BLaER1 (cell line): ENCODE results near the gene STARD3.

Experiments
- H3K27ac ChIP-seq: shearing (Covaris generic); formaldehyde crosslinking; 2 replicates; pipeline ENCODE4 v1.8.1; 2022
- H3K27me3 ChIP-seq: shearing (Covaris generic); formaldehyde crosslinking; 2 replicates; pipeline ENCODE4 v1.8.1; 2022
- H3K36me3 ChIP-seq: shearing (Covaris generic); formaldehyde crosslinking; 2 replicates; pipeline ENCODE4 v1.8.1; 2022
- H3K4me1 ChIP-seq: shearing (Covaris generic); formaldehyde crosslinking; 2 replicates; pipeline ENCODE4 v1.8.1; 2022
- H3K4me2 ChIP-seq: shearing (Covaris generic); formaldehyde crosslinking; 2 replicates; pipeline ENCODE4 v1.8.1; 2022
- H3K4me3 ChIP-seq: shearing (Covaris generic); formaldehyde crosslinking; 2 replicates; pipeline ENCODE4 v1.8.1; 2022
- H3K9ac ChIP-seq: shearing (Covaris generic); formaldehyde crosslinking; 2 replicates; pipeline ENCODE4 v1.8.1; 2022
- H3K9me3 ChIP-seq: shearing (Covaris generic); formaldehyde crosslinking; 2 replicates; pipeline ENCODE4 v1.8.1; 2022
- H4K20me1 ChIP-seq: shearing (Covaris generic); formaldehyde crosslinking; 2 replicates; pipeline ENCODE4 v1.8.1; 2022
- Cebpa-rat ChIP-seq: shearing (Covaris generic); IDR thresholded peaks from 2 replicates; pipeline ENCODE4 v1.8.1; 2022

Gene STARD3

DNA sequence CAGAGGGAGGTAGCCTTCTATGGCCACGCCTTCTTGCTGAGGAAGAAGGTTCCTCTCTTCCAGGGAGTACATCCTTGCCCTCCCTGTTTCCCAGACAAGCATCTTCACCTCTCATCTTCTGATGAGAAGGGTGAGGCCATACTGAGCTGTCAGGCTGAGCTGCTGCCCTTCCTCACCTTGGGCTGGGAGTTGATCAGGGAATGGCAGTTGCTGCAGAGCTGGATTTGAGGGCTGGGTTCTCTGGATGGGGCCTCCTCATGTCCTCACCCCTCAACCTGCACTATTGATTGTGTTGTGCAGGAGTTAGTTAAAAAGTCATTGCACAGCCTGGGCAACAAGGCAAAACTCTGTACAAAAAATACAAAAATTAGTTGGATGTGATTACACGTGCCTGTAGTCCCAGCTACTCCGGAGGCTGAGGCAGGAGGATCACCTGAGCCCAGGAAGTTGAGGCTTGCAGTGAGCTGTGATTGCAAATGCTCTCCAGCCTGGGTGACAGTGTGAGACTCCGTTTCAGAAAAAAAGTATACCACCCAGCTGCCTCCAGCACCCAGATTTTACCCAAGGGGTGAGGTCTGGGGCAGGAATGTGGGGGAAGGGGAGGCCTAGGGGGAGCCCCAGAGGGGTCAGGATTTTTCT is 65.0 kb downstream of the STARD3 start:
- no peak overlapping the region for H3K4me2 ChIP-seq
- no peak overlapping the region for H3K27ac ChIP-seq
- H3K4me1 ChIP-seq, result peaks cover 38% of the 10 kb centered on the region
- H4K20me1 ChIP-seq, result no peaks in the 10 kb centered on the region
- H3K36me3 ChIP-seq, result no peaks in the 10 kb centered on the region
- no peak overlapping the region for H3K9ac ChIP-seq
- H3K9me3 ChIP-seq, result no peaks in the 10 kb centered on the region
- H3K27me3 ChIP-seq, result peaks cover 39% of the 10 kb centered on the region
- no peak overlapping the region for H3K4me3 ChIP-seq
- no peak for TF ChIP-seq Cebpa-rat

- no peak overlapping the region for H3K9ac ChIP-seq
- H3K27me3 ChIP-seq, result peaks cover 39% of the 10 kb centered on the region
- peaks cover 51% of the 10 kb centered on the region for H3K4me1 ChIP-seq
- no peak overlapping the region for H3K27ac ChIP-seq
- no peak for TF ChIP-seq Cebpa-rat
- H3K4me2 ChIP-seq, result peak overlapping the region; percentile 92
- H4K20me1 ChIP-seq, result no peaks in the 10 kb centered on the region
- no peak overlapping the region for H3K4me3 ChIP-seq
- H3K36me3 ChIP-seq, result no peaks in the 10 kb centered on the region
- no peaks in the 10 kb centered on the region for H3K9me3 ChIP-seq
These were observed 66.3 kb downstream of the STARD3 start for GRCh38 chr17:39702901-39703893.

GRCh38 chr17:39703913-39704312 is 67.0 kb downstream of the STARD3 start:
- Histone ChIP-seq H3K9ac (no peak overlapping the region), H3K36me3 (no peaks in the 10 kb centered on the region), H3K4me3 (no peak overlapping the region), H3K27me3 (peaks cover 32% of the 10 kb centered on the region), H3K4me2 (peak overlapping the region; percentile 92), H3K9me3 (no peaks in the 10 kb centered on the region), H3K27ac (no peak overlapping the region), H3K4me1 (peaks cover 58% of the 10 kb centered on the region), H4K20me1 (no peaks in the 10 kb centered on the region)
- no peak for TF ChIP-seq Cebpa-rat

GRCh38 chr17:39704821-39705551 is 68.0 kb downstream of the STARD3 start:
- H3K4me1 ChIP-seq, result peaks cover 69% of the 10 kb centered on the region
- 0 out of 2 replicates have a peak overlapping the region, but pooled peaks have one; percentile 22 for H3K4me3 ChIP-seq
- no peaks in the 10 kb centered on the region for H3K36me3 ChIP-seq
- H3K27ac ChIP-seq, result peak overlapping the region; percentile 70
- TF ChIP-seq Cebpa-rat, result no peak
- H3K4me2 ChIP-seq, result peak overlapping the region; percentile 92
- peaks cover 21% of the 10 kb centered on the region for H3K27me3 ChIP-seq
- H3K9me3 ChIP-seq, result no peaks in the 10 kb centered on the region
- H4K20me1 ChIP-seq, result no peaks in the 10 kb centered on the region
- H3K9ac ChIP-seq, result peak overlapping the region; percentile 71

DNA sequence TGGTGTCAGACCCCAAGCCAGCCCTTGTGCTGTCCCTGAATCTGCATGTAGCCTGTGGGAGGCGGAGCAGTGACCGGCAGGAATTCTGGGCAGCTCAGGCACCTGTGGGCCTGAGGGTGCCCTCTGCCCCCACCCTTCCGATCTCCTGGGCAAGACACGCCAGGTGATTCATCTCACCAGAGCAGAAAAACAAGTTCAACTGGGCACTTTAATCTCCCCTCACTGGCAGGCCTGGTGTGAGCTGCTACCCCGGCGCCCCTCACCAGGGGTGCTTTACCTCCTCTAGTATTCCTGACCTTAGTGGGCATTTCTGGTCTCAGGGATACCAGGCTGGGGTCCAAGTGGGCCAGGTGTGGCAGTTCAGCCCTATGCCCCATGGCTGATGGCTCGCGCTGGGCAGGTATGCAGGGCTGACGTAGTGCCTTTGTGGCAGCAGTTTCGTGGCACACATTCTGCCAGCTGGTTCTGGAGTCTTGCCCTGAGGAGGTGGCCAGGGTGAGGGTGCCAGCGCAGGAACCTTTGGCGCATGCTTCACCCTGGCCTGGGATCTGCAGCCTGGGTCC is 68.9 kb downstream of the STARD3 start:
- H3K27me3 ChIP-seq, result peaks cover 12% of the 10 kb centered on the region
- TF ChIP-seq Cebpa-rat, result no peak
- H4K20me1 ChIP-seq, result no peaks in the 10 kb centered on the region
- no peaks in the 10 kb centered on the region for H3K9me3 ChIP-seq
- peak overlapping the region; percentile 92 for H3K4me2 ChIP-seq
- H3K9ac ChIP-seq, result peak overlapping the region; percentile 71
- peaks cover 77% of the 10 kb centered on the region for H3K4me1 ChIP-seq
- peak overlapping the region; percentile 70 for H3K27ac ChIP-seq
- H3K36me3 ChIP-seq, result no peaks in the 10 kb centered on the region
- H3K4me3 ChIP-seq, result 0 out of 2 replicates have a peak overlapping the region, but pooled peaks have one; percentile 22

GRCh38 chr17:39706383-39706782 is 69.4 kb downstream of the STARD3 start:
- Histone ChIP-seq H3K27ac (peak overlapping the region; percentile 70; the same call in 1 of the 2 replicates), H3K27me3 (peaks cover 7% of the 10 kb centered on the region)

GRCh38 chr17:39706921-39707337 is 70.0 kb downstream of the STARD3 start:
- no peak overlapping the region for H3K27ac ChIP-seq
- H3K4me2 ChIP-seq, result peak overlapping the region; percentile 92

More at GRCh38 chr17:39706383-39706782, 69.4 kb downstream of the STARD3 start:
- H3K4me2 ChIP-seq, result peak overlapping the region; percentile 92
- H3K4me1 ChIP-seq, result peaks cover 83% of the 10 kb centered on the region
- TF ChIP-seq Cebpa-rat, result no peak
- no peaks in the 10 kb centered on the region for H3K9me3 ChIP-seq
- no peak overlapping the region for H3K4me3 ChIP-seq
- H3K9ac ChIP-seq, result no peak overlapping the region
- no peaks in the 10 kb centered on the region for H3K36me3 ChIP-seq
- no peaks in the 10 kb centered on the region for H4K20me1 ChIP-seq

DNA sequence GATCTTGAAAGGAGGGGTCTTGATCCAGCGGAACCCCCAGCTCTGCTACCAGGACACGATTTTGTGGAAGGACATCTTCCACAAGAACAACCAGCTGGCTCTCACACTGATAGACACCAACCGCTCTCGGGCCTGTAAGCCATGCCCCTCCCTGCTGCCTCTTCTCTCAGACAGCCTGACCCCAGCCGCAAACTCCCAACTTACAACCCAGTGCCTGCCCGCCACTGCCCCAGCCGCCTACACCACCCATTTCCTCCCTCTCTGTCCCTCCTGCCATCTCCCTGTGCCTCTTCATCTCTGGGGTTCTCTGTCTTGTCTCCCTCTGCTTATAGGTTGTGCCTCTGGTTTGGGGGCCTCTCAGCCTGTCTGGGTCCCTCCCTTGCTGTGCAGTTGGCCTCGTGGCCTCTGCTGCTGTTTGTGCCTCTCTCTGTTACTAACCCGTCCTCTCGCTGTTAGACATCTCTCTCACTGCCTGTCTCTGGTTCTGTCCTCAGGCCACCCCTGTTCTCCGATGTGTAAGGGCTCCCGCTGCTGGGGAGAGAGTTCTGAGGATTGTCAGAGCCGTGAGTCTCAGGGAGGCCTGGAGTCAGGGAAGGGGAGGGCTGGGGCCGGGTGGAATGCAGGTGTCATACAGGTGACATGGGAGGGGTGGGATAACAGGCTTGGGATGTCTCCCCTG is 72.5 kb downstream of the STARD3 start:
- no peaks in the 10 kb centered on the region for H3K36me3 ChIP-seq
- no peak for TF ChIP-seq Cebpa-rat

More at GRCh38 chr17:39706921-39707337, 70.0 kb downstream of the STARD3 start:
- H4K20me1 ChIP-seq, result no peaks in the 10 kb centered on the region
- H3K9me3 ChIP-seq, result no peaks in the 10 kb centered on the region
- H3K27me3 ChIP-seq, result peaks cover 2% of the 10 kb centered on the region; the same call in 1 of the 2 replicates
- no peak overlapping the region; the same call in 1 of the 2 replicates for H3K9ac ChIP-seq
- no peak overlapping the region for H3K4me3 ChIP-seq
- no peaks in the 10 kb centered on the region for H3K36me3 ChIP-seq
- H3K4me1 ChIP-seq, result peaks cover 88% of the 10 kb centered on the region
- no peak for TF ChIP-seq Cebpa-rat

More for the DNA sequence above, 72.5 kb downstream of the STARD3 start:
- Histone ChIP-seq H3K27me3 (no peaks in the 10 kb centered on the region), H3K27ac (peak overlapping the region; percentile 77), H3K4me3 (peak overlapping the region; percentile 32; the same call in 1 of the 2 replicates), H3K9me3 (no peaks in the 10 kb centered on the region), H3K9ac (peak overlapping the region; percentile 62), H3K4me1 (peaks cover 87% of the 10 kb centered on the region), H4K20me1 (no peaks in the 10 kb centered on the region), H3K4me2 (peak overlapping the region; percentile 92)
